Skeletal muscle tissue (tissue), 4 donors: Measurements from ENCODE around the gene QSOX1. TPM values are rescaled to one million over a fixed set of nuclear protein-coding genes. Genes with fewer than 3 reads are reported as not detected.

Source experiments
- H3K27ac ChIP-seq: one replicate; pipeline ENCODE4 v1.7.0; 2013; ENCODE audit warnings: mild to moderate bottlenecking, low read depth, low read length, inconsistent platforms
- H3K27me3 ChIP-seq, 3 donors: one replicate each; pipeline ENCODE4 v1.7.0; 2013; ENCODE audit warnings: low read length in 3 of 3; ENCODE audit not compliant: control insufficient read depth in 3 of 3, insufficient read depth in 3 of 3
- H3K36me3 ChIP-seq, 3 donors: one replicate each; pipeline ENCODE4 v1.7.0; 2013; ENCODE audit warnings: low read length in 3 of 3; ENCODE audit not compliant: control insufficient read depth in 3 of 3, insufficient read depth in 3 of 3
- H3K4me1 ChIP-seq, 3 donors: one replicate each; pipeline ENCODE4 v1.7.0; 2013; ENCODE audit warnings: low read length in 3 of 3, mild to moderate bottlenecking in 3 of 3; ENCODE audit not compliant: control insufficient read depth in 3 of 3, insufficient read depth in 3 of 3
- H3K4me3 ChIP-seq, 3 donors: one replicate each; pipeline ENCODE4 v1.7.0; 2013; ENCODE audit warnings: low read length in 3 of 3
- H3K9ac ChIP-seq, 3 donors: one replicate each; pipeline ENCODE4 v1.7.0; 2013; ENCODE audit warnings: low read length in 3 of 3, mild to moderate bottlenecking in 3 of 3, moderate library complexity in 2 of 3, low read depth in 1 of 3
- H3K9me3 ChIP-seq, 3 donors: one replicate each; pipeline ENCODE4 v1.7.0; 2013; ENCODE audit warnings: low read length in 3 of 3; ENCODE audit not compliant: control insufficient read depth in 3 of 3
- total RNA-seq: library from RNA; depleted of rRNA; stranded (reverse); fragments of >200 nt; gene quantifications from one replicate; pipeline ENCODE4 v1.2.3, GENCODE V29; 2014
- donor health status: Osteomylitis.

Gene QSOX1
- total RNA-seq, 1 donor from 2014 or later: 4.2 TPM

- no peak overlapping the region for H3K9ac ChIP-seq
These were observed 82.2 kb downstream of the QSOX1 start for GRCh38 chr1:180236698-180237509.

DNA sequence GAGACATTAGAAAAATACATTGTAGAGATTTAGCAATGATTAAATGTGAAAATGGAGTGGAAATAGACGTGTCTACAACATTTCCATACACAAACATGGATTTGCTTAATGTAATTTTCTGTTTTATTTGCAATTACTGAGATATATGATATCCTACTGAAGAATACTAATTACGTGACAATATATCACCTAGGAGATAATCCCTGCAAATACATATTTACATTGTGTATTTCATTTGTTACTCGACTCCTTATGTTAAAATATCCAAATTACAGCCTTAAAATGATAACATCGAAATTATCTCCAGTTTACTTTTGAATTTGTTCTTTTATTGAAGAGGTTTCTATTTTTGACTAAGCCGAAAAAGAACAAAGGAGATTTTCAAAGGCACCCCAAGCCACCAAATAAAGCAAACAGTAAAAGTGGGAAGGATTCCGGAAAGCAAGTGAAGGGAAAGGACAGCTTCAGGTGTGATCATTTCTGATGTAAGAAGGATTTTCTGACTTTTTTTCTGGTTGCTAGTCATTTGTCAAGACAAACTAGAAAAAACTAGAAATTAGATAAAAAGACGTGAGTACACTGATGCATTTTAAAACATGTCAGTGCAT is 83.3 kb downstream of the QSOX1 start:
- H3K4me3 ChIP-seq: no peak overlapping the region
- no peak overlapping the region for H3K27ac ChIP-seq
- peaks cover 92 to 93% (median 92%) of the 10 kb centered on the region in 3 donors for H3K27me3 ChIP-seq
- H3K4me1 ChIP-seq: peaks cover 8 to 27% (median 24%) of the 10 kb centered on the region in 3 donors
- H3K9ac ChIP-seq: no peak overlapping the region
- no peaks in the 10 kb centered on the region for H3K9me3 ChIP-seq
- H3K36me3 ChIP-seq: no peaks in the 10 kb centered on the region

More at GRCh38 chr1:180236698-180237509, 82.2 kb downstream of the QSOX1 start:
- H3K27ac ChIP-seq: no peak overlapping the region
- H3K4me3 ChIP-seq: no peak overlapping the region
- no peaks in the 10 kb centered on the region for H3K9me3 ChIP-seq
- no peaks in the 10 kb centered on the region for H3K36me3 ChIP-seq
- H3K27me3 ChIP-seq: peaks cover 96 to 97% (median 96%) of the 10 kb centered on the region in 3 donors
- H3K4me1 ChIP-seq: peaks cover 11 to 29% (median 27%) of the 10 kb centered on the region in 3 donors

DNA sequence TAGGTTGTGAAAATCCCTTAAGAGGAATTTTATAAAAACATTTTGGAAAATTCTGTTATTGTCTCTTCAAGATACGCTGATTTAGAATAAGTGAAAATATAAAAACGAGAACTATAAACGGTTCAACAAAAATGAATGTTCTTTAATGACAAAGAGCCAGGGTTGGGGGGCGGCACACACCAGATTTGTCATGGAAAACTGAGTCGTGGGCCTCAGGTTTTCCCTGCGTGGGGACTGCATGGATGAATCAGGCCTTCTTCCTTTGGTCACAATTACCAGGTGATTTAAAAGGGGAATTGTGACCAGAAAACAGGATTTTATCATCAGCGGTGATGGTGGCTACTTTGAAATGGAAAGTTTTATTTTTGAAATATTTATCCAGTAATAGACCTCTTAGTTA is 84.0 kb downstream of the QSOX1 start:
- Histone ChIP-seq H3K36me3 (no peaks in the 10 kb centered on the region), H3K27me3 (peaks cover 88 to 91% (median 89%) of the 10 kb centered on the region in 3 donors), H3K9ac (no peak overlapping the region), H3K4me1 (peaks cover 7 to 20% (median 18%) of the 10 kb centered on the region in 3 donors), H3K27ac (no peak overlapping the region), H3K9me3 (no peaks in the 10 kb centered on the region), H3K4me3 (no peak overlapping the region)

DNA sequence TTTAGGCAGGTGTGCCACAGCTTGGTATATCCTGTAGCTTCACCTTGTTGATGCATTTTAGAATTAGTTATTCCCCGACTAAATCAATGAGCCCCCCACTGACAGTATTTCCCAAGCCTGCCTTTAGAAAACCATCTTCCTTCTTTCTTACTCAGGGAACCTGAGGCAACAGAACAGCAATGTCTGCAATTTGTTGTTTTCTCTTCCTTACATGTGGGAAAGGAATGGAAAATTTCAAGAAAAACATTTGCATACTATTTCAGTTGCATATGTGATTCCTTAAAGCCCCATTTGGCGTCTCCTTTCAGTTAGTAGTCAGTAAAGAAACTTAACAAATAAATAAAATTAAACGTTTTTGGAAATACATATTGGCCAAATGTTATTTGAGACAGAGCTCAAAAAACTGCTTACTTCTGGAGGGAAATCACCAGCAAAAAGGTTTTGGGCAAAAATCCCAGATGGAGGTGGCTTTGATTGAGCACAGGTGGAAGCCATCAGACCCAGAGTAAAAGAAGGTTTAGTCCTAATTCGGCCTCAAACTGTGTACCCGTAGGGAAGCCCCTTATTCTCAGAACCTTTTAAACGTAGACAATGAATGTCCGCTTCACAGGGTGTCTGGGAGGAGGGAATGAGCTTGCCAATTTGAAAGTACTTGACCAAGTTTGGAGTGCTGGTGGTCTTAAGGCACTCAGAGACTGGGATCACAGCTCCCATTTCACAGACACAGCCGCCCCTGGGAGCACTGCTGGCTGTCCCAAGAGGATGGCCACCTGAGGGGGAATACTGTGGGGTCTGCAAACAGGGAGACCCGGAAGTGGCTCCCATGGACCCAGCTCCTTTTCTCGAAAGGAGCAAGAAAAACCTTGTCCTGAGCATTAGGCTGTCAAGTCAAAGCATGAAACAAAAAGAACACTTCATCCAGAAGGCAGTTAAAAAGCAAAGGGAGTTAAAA is 84.8 kb downstream of the QSOX1 start:
- no peaks in the 10 kb centered on the region for H3K9me3 ChIP-seq
- H3K4me3 ChIP-seq: no peak overlapping the region
- no peak overlapping the region for H3K27ac ChIP-seq
- peaks cover 82 to 88% (median 87%) of the 10 kb centered on the region in 3 donors for H3K27me3 ChIP-seq
- no peaks in the 10 kb centered on the region for H3K36me3 ChIP-seq
- peaks cover 2 to 16% (median 13%) of the 10 kb centered on the region in 3 donors for H3K4me1 ChIP-seq
- no peak overlapping the region for H3K9ac ChIP-seq

- H3K4me1 ChIP-seq: no peaks in the 10 kb centered on the region
- H3K9me3 ChIP-seq: no peaks in the 10 kb centered on the region
- no peaks in the 10 kb centered on the region for H3K36me3 ChIP-seq
- H3K4me3 ChIP-seq: no peak overlapping the region
- no peak overlapping the region for H3K27ac ChIP-seq
- peaks cover 61 to 72% (median 68%) of the 10 kb centered on the region in 3 donors for H3K27me3 ChIP-seq
- H3K9ac ChIP-seq: no peak overlapping the region
These were observed 87.3 kb downstream of the QSOX1 start for GRCh38 chr1:180241716-180242544.

DNA sequence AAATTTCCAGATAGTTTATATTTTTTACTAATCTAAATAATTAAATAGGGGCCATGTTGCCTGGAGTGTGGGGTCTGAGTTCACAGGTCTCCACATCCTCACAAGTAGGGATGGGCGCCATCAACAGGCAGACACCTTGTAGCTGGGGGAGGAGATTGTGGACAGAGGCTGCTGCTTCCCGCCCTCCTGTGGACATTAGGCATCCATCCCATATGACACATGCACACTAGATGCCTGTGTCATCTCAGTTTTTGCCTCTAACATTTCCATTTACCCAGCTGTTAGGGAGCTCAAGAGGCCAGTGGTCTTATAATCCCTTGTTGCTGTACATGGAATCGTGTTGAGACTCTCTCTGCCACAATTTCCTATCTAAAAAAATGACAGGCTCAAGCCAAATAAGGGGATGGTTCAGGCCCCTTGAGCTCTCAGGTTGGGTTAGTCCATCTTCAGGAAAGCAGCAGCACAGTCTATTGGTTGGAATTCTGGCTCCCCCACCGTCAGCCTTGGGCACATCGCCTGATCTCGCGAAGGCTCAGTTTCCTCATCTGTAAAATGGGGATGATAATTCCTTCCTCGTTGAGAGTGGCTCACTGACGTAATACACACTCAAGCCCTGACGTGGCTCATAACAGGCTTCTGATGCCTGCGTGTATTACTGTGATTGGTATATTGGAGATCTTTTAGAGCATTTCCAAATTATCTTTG is 89.0 kb downstream of the QSOX1 start:
- Histone ChIP-seq H3K27ac (no peak overlapping the region), H3K4me3 (no peak overlapping the region), H3K9ac (no peak overlapping the region), H3K4me1 (no peaks in the 10 kb centered on the region), H3K36me3 (no peaks in the 10 kb centered on the region), H3K27me3 (peaks cover 44 to 59% (median 54%) of the 10 kb centered on the region in 3 donors), H3K9me3 (no peaks in the 10 kb centered on the region)

DNA sequence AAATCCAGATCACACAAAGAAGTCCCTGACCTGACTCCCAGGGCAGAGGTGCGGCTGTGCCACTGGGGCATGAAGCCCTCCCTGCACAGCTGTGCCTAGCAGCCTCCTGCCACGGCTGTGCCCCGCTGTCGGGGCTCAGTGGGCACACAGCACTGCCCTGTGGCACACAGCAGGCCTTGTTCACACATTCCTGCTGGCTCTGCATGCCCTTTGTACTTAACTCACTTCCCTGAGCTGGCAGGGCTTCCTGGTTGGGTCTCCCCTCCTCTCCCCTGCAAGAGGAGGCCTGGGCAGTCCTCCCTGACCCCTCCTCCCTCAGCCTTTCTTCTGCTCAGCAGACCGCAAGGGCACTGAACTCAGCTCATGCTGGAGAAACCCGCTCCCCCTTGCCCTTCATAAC is 90.2 kb downstream of the QSOX1 start:
- no peak overlapping the region for H3K27ac ChIP-seq
- peaks cover 32 to 52% (median 44%) of the 10 kb centered on the region in 3 donors for H3K27me3 ChIP-seq

GRCh38 chr1:180246579-180246978 is 91.9 kb downstream of the QSOX1 start:
- Histone ChIP-seq H3K9me3 (no peaks in the 10 kb centered on the region), H3K27ac (no peak overlapping the region), H3K9ac (no peak overlapping the region), H3K4me1 (no peaks in the 10 kb centered on the region), H3K4me3 (no peak overlapping the region), H3K36me3 (no peaks in the 10 kb centered on the region), H3K27me3 (peaks cover 16 to 46% (median 39%) of the 10 kb centered on the region in 3 donors)

More for the DNA sequence above, 90.2 kb downstream of the QSOX1 start:
- Histone ChIP-seq H3K4me3 (no peak overlapping the region), H3K4me1 (no peaks in the 10 kb centered on the region), H3K36me3 (no peaks in the 10 kb centered on the region), H3K9me3 (no peaks in the 10 kb centered on the region), H3K9ac (no peak overlapping the region)
